Upper lobe of left lung (tissue), 4 donors: Measurements from ENCODE around the gene CST6.

Experiments used
- CTCF ChIP-seq, 6 experiments: fragments of 450-650 bp in 4 of 6; fragments of 200-600 bp in 2 of 6; sonication (generic) in 2 of 6; IDR thresholded peaks; one replicate each; pipeline ENCODE4 v1.5.1; 2016 to 2019; ENCODE audit warnings: antibody characterized with exemption in 6 of 6
- POLR2A ChIP-seq, 4 donors: fragments of 450-650 bp; IDR thresholded peaks; one replicate each; pipeline ENCODE4 v1.5.1; 2016 to 2017; ENCODE audit warnings: antibody characterized with exemption in 4 of 4, mild to moderate bottlenecking in 2 of 4

- TF ChIP-seq CTCF (IDR thresholded peaks at IDR 0.05) (no peak), POLR2A (IDR thresholded peaks at IDR 0.05) (no peak)
These were observed 4.6 kb upstream of the CST6 start for GRCh38 chr11:66007201-66007634.
